HG03108 (cell line): ENCODE data around the gene SLITRK1.

ENCODE experiments used
- ATAC-seq: cut with Tn5 transposase; IDR thresholded peaks from one replicate; pipeline ENCODE4 v1.9.1; 2021; ENCODE audit warnings: moderate library complexity; ENCODE audit not compliant: unreplicated experiment

SLITRK1 gene

GRCh38 chr13:83881917-83882605 lies at the start of gene SLITRK1:
Gene SLITRK1, minus strand, starts transcription at chr13:83882474. Its CDS starts 967 bp downstream, at chr13:83881507.
- no peak for ATAC-seq

GRCh38 chr13:83929157-83929556 lies 46.9 kb upstream of the SLITRK1 start:
- ATAC-seq = no peak

- no peak for ATAC-seq
Measured at GRCh38 chr13:83919775-83920174, 37.5 kb upstream of the SLITRK1 start.

- ATAC-seq = no peak
Measured at GRCh38 chr13:83914368-83914767, 32.1 kb upstream of the SLITRK1 start.

GRCh38 chr13:83907196-83907989 lies 25.1 kb upstream of the SLITRK1 start:
- ATAC-seq = no peak

- no peak for ATAC-seq
Measured at GRCh38 chr13:83906240-83906820, 24.1 kb upstream of the SLITRK1 start.

- no peak for ATAC-seq
Measured at GRCh38 chr13:83905641-83906040, 23.4 kb upstream of the SLITRK1 start.

- ATAC-seq = no peak
Measured at GRCh38 chr13:83895994-83896580, 13.8 kb upstream of the SLITRK1 start.

- ATAC-seq = no peak
Measured at GRCh38 chr13:83890358-83890757, 8.1 kb upstream of the SLITRK1 start.

- no peak for ATAC-seq
Measured at GRCh38 chr13:83884141-83884540, 1.9 kb upstream of the SLITRK1 start.

GRCh38 chr13:83883061-83883523 lies 818 bp upstream of the SLITRK1 start:
- no peak for ATAC-seq

GRCh38 chr13:83882606-83882959 lies 309 bp upstream of the SLITRK1 start:
- ATAC-seq = no peak

- no peak for ATAC-seq
Measured at GRCh38 chr13:83881140-83881684, 1.1 kb downstream of the SLITRK1 start.

- no peak for ATAC-seq
Measured at GRCh38 chr13:83880275-83881139, 1.8 kb downstream of the SLITRK1 start.

- ATAC-seq = no peak
Measured at GRCh38 chr13:83879431-83880171, 2.7 kb downstream of the SLITRK1 start.

- no peak for ATAC-seq
Measured at GRCh38 chr13:83878691-83879430, 3.4 kb downstream of the SLITRK1 start.

- no peak for ATAC-seq
Measured at GRCh38 chr13:83877651-83878355, 4.5 kb downstream of the SLITRK1 start.

GRCh38 chr13:83876546-83876945 lies 5.7 kb downstream of the SLITRK1 start:
- peak; percentile 67 for ATAC-seq
